Osteoblast (primary cell): Measurements from ENCODE around the gene PSG7. TPM values are rescaled to one million over a fixed set of nuclear protein-coding genes. Genes with fewer than 3 reads are reported as not detected.
A peak's percentile ranks its signal among the peaks of the same experiment; 100 is the strongest.
"Not testable (repeated sequence)": the region's sequence is repeated elsewhere in the genome, so short reads cannot be mapped to it uniquely, and the experiment has no call there.

Experiments
- DNase-seq: peaks from one replicate; pipeline ENCODE4 v3.0.0; 2011; ENCODE audit warnings: low spot score, mixed read lengths; ENCODE audit not compliant: insufficient read length; ENCODE audit errors: missing footprints
- H2AFZ ChIP-seq: 2 replicates; pipeline ENCODE4 v1.6.0; 2011; ENCODE audit warnings: mild to moderate bottlenecking, low read length
- H3K27ac ChIP-seq: 2 replicates; pipeline ENCODE4 v1.5.1; 2011; ENCODE audit warnings: mild to moderate bottlenecking, low read depth, low read length, moderate library complexity
- H3K27me3 ChIP-seq: 2 replicates; pipeline ENCODE4 v1.6.0; 2012; ENCODE audit warnings: mild to moderate bottlenecking, control low read depth, inconsistent platforms, low read length, moderate library complexity; ENCODE audit not compliant: insufficient read depth
- H3K36me3 ChIP-seq: 2 replicates; pipeline ENCODE4 v1.5.1; 2011; ENCODE audit warnings: mild to moderate bottlenecking, low read length, control low read depth, moderate library complexity; ENCODE audit not compliant: insufficient read depth
- H3K4me1 ChIP-seq: 2 replicates; pipeline ENCODE4 v1.5.1; 2011; ENCODE audit warnings: mild to moderate bottlenecking, low read length, control low read depth, moderate library complexity; ENCODE audit not compliant: insufficient read depth
- H3K4me2 ChIP-seq: 2 replicates; pipeline ENCODE4 v1.6.0; 2011; ENCODE audit warnings: mild to moderate bottlenecking, low read length; ENCODE audit not compliant: insufficient read depth
- H3K4me3 ChIP-seq: fragments of 200-600 bp; sonication (generic); 3 replicates; pipeline ENCODE4 v1.5.1; 2012; ENCODE audit warnings: mild to moderate bottlenecking, low read length, inconsistent platforms; ENCODE audit not compliant: insufficient read depth
- H3K79me2 ChIP-seq: 2 replicates; pipeline ENCODE4 v1.6.0; 2012; ENCODE audit warnings: mild to moderate bottlenecking, low read length, control low read depth, inconsistent platforms; ENCODE audit not compliant: insufficient read depth
- H3K9me3 ChIP-seq: 2 replicates; pipeline ENCODE4 v1.5.1; 2011; ENCODE audit warnings: low read depth, low read length, control low read depth
- H4K20me1 ChIP-seq: 2 replicates; pipeline ENCODE4 v1.6.0; 2012; ENCODE audit warnings: mild to moderate bottlenecking, low read length, control low read depth; ENCODE audit not compliant: insufficient read depth
- total RNA-seq: library from RNA; depleted of rRNA; stranded (reverse); fragments of >200 nt; gene quantifications from 2 replicates; pipeline ENCODE4 v1.2.3, GENCODE V29; 2012
- TF ChIP-seq, protein P1 (sequence below): IDR thresholded peaks from 2 replicates; pipeline ENCODE4 v1.5.1; 2011; ENCODE audit warnings: mild to moderate bottlenecking, low read depth, low read length, moderate library complexity; ENCODE audit errors: extremely low read depth

Gene PSG7
- total RNA-seq, 1 donor = not detected

DNA sequence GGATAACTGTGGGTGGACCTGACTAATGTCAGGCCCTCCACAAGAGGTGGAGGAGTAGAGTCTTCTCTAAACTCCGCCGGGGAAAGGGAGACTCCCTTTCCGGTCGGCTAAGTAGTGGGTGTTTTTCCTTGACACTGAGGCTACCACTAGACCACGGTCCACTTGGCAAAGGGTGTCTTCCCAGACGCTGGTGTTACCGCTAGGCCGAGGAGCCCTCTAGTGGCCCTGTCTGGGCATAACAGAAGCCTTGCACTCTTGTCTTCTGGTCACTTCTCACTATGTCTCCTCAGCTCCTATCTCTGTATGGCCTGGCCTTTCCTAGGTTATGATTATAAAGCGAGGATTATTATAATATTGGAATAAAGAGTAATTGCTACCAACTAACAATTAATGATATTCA lies 13.9 kb downstream of the PSG7 start:
- peak overlapping the region; percentile 65 for H2AFZ ChIP-seq
- not testable (repeated sequence) for H3K4me2 ChIP-seq, H3K27ac ChIP-seq, H3K4me1 ChIP-seq, H3K36me3 ChIP-seq, H3K9me3 ChIP-seq, H3K4me3 ChIP-seq, H3K79me2 ChIP-seq, H3K27me3 ChIP-seq, H4K20me1 ChIP-seq
- TF ChIP-seq, protein P1, sequence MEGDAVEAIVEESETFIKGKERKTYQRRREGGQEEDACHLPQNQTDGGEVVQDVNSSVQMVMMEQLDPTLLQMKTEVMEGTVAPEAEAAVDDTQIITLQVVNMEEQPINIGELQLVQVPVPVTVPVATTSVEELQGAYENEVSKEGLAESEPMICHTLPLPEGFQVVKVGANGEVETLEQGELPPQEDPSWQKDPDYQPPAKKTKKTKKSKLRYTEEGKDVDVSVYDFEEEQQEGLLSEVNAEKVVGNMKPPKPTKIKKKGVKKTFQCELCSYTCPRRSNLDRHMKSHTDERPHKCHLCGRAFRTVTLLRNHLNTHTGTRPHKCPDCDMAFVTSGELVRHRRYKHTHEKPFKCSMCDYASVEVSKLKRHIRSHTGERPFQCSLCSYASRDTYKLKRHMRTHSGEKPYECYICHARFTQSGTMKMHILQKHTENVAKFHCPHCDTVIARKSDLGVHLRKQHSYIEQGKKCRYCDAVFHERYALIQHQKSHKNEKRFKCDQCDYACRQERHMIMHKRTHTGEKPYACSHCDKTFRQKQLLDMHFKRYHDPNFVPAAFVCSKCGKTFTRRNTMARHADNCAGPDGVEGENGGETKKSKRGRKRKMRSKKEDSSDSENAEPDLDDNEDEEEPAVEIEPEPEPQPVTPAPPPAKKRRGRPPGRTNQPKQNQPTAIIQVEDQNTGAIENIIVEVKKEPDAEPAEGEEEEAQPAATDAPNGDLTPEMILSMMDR = peak; percentile 57
- peak; percentile 29 for DNase-seq

DNA sequence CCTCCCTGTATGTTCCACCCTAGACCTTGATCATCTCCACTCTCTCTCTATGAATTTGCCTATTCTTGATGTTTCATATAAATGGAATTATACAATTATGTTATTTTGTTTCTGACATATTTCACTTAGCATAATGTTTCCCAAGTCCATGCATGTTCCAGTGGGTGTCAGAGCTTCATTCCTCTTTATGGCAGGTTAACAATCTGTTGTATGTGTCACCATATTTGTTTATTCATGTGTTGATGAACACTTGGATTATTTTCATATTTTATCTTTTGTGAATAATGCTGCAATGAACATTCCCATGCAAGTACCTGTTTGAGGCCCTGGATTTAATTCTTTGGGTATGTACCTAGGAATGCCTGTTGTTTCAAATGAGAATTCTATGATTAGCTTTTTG lies 16.0 kb downstream of the PSG7 start:
- H3K9me3 ChIP-seq, H3K4me1 ChIP-seq, DNase-seq, H3K4me3 ChIP-seq, H4K20me1 ChIP-seq, H2AFZ ChIP-seq, H3K4me2 ChIP-seq, H3K79me2 ChIP-seq, H3K27ac ChIP-seq, H3K36me3 ChIP-seq, H3K27me3 ChIP-seq: not testable (repeated sequence)

DNA sequence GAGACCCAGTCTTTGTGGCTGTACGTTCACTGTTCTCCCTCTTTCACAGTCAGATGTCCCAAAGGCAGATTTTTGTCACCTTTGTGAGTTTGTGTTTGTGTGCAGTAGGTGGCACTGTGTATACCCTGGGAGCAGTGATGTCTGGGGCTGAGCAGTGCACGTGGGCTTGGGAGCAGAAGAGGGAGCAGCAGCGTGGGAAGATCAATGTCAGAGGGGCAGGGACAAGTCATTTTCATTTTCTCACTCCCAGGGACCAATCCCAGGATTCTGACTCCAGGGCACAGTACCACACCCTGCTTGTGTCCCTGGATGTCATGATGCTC lies 17.3 kb downstream of the PSG7 start:
- no peak overlapping the region for H3K4me2 ChIP-seq
- no peaks in the 10 kb centered on the region for H3K27me3 ChIP-seq
- H3K4me3 ChIP-seq = no peak overlapping the region
- TF ChIP-seq, protein P1 = no peak
- H2AFZ ChIP-seq = no peak overlapping the region
- no peaks in the 10 kb centered on the region for H3K4me1 ChIP-seq
- no peaks in the 10 kb centered on the region for H3K79me2 ChIP-seq
- no peak for DNase-seq
- H4K20me1 ChIP-seq = no peaks in the 10 kb centered on the region
- no peaks in the 10 kb centered on the region for H3K36me3 ChIP-seq
- no peaks in the 10 kb centered on the region for H3K9me3 ChIP-seq
- no peak overlapping the region for H3K27ac ChIP-seq

DNA sequence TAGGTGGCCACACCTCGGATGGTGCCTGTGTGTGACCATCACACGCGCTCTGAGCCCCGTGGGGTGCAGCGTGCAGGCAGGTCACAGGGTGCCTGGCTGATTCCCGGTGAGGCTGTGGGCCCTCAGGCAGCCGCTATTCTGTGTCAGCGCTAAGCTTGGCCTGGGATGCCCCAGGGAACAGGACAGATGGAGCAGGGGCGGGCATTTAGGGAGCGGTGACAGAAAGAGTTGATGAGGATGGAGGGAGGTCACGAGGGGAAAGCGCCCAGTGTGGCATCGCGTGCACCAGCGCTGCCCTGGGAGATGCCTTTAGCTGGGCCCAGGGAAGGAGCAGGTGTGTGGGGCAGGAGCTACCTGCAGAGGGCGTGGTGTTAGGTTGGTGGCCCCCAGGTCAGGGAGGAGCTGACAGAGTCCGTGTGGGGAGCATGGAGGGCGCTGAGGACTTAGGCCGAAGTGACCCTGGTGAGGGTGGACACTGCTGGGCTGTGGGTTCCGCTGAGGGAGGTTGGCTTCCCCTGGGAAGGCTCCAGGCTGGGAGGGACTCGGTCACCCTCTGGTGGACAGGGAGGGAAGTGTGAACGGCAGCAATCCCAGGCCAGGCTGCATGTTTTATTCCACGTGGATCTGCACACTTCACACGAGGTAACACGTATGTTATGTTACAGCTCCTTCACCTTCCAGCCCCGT lies 17.8 kb downstream of the PSG7 start:
- not testable (repeated sequence) for H2AFZ ChIP-seq, H3K27me3 ChIP-seq, H3K36me3 ChIP-seq, H3K27ac ChIP-seq, H3K9me3 ChIP-seq, H3K4me1 ChIP-seq, H3K79me2 ChIP-seq, H4K20me1 ChIP-seq, DNase-seq, H3K4me3 ChIP-seq, H3K4me2 ChIP-seq
- TF ChIP-seq, protein P1 = peak; percentile 29

DNA sequence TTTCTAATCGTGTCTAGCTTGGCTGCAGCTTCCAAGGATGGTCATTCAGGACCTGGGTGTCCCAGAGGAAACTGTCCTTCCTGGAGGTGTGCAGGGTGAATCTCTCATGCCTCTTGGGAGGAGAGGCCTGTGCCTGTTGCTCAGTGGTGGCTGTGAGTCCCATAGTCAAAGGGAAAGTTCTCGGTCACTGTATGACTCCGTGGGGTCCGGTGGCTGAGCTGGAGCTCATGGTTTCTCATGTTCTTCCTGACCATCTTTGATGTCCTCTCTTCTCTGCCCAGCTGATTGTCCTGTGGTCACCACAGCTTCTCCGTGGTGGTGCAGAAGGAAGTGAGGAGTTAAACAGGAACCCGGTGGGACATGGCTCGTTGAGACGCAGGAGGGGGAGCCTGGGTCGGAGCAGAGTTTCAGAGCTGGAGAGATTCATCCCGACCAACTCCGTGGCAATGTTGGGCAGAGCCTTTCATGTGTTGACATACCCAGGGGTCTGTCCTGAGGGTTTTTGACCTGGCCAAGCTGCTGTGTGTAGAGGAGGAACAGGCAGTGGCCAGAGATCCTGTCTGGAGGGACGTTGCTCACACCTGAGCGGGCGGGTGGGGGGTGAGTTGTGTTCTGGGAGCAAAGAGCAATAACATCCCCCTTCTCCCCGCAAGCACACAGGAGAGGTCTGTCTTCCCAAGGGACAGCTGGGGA lies 18.5 kb downstream of the PSG7 start:
- H3K27me3 ChIP-seq, H3K79me2 ChIP-seq, H3K27ac ChIP-seq, H3K4me3 ChIP-seq, H4K20me1 ChIP-seq, H3K4me1 ChIP-seq, H3K36me3 ChIP-seq, DNase-seq, H3K4me2 ChIP-seq, H3K9me3 ChIP-seq, H2AFZ ChIP-seq: not testable (repeated sequence)

DNA sequence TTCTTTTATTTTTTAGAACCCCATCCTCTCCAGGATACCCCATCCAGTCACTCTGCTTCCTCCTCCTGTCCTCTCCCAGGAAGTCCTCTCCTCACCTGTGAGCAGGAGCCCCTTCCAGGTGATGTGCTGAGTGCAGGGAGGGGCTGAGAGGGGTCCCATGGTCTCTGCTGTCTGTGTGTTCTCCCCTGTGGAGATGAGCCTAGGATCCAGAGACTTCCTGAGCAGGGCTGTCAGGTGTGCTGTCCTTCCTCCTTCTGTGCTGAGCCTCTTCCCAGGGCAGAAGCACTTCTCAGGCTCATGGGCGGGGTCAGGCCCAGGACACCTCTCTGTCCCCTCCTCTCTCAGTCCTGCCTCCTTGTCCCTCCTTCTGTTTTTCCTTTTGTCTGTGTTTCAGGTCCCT lies 19.4 kb downstream of the PSG7 start, which contains the start of gene PSG6:
Gene PSG6 (minus strand): TSS at position 261 of the 400 bp plus-strand sequence. CDS start 102 bp downstream, at position 159.
- H3K79me2 ChIP-seq, H3K4me1 ChIP-seq, H3K27me3 ChIP-seq, DNase-seq, H3K27ac ChIP-seq, H4K20me1 ChIP-seq, H3K9me3 ChIP-seq, H3K4me2 ChIP-seq, H3K4me3 ChIP-seq, H3K36me3 ChIP-seq, H2AFZ ChIP-seq: not testable (repeated sequence)

DNA sequence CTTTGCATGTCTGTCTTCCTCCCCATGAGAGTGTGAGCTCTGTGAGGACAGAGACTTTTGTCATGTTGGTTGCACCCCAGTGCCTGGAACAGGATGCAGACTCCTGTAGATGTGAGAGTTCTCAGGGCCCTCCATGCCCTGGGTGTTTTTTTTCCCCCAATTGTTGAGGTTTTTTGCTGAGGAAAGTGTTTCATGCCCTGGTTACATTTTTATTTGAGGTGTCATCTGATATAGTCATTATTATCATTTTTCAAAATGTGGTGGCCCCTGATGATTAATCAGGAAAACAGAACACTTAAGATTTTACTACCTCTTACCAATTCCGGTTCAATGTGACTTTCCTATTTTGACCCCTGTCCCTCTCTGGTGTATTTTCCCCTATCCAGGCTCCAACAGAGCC lies 20.1 kb downstream of the PSG7 start:
- not testable (repeated sequence) for H3K4me1 ChIP-seq, H3K9me3 ChIP-seq, H3K79me2 ChIP-seq, H3K27ac ChIP-seq, H3K4me2 ChIP-seq, H2AFZ ChIP-seq, H3K36me3 ChIP-seq, H3K27me3 ChIP-seq, H4K20me1 ChIP-seq, H3K4me3 ChIP-seq
- peak; percentile 21 for DNase-seq
